NCI-H2107 (cell line): ENCODE measurements around the gene KCNQ2.

ENCODE experiments used
- DNase-seq: peaks from one replicate; lab custom pipeline; 2025; lab: John Stamatoyannopoulos, UW

Gene KCNQ2

GRCh38 chr20:63417097-63417737 lies 55.2 kb downstream of the KCNQ2 start:
- DNase-seq, result no peak

GRCh38 chr20:63416631-63417030 lies 55.8 kb downstream of the KCNQ2 start:
- no peak for DNase-seq

- no peak for DNase-seq
Observed at GRCh38 chr20:63415647-63416391, 56.6 kb downstream of the KCNQ2 start.

- no peak for DNase-seq
Observed at GRCh38 chr20:63414720-63415430, 57.6 kb downstream of the KCNQ2 start.

- no peak for DNase-seq
Observed at GRCh38 chr20:63413963-63414684, 58.3 kb downstream of the KCNQ2 start.

- no peak for DNase-seq
Observed at GRCh38 chr20:63413323-63413722, 59.1 kb downstream of the KCNQ2 start.

- no peak for DNase-seq
Observed at GRCh38 chr20:63412889-63413288, 59.6 kb downstream of the KCNQ2 start.

- no peak for DNase-seq
Observed at GRCh38 chr20:63411898-63412631, 60.4 kb downstream of the KCNQ2 start.

- DNase-seq, result no peak
Observed at GRCh38 chr20:63411151-63411897, 61.1 kb downstream of the KCNQ2 start.

GRCh38 chr20:63409834-63410435 lies 62.5 kb downstream of the KCNQ2 start:
- no peak for DNase-seq

- no peak for DNase-seq
Observed at GRCh38 chr20:63409066-63409833, 63.2 kb downstream of the KCNQ2 start.

- DNase-seq, result no peak
Observed at GRCh38 chr20:63408684-63409046, 63.8 kb downstream of the KCNQ2 start.

- DNase-seq, result no peak
Observed at GRCh38 chr20:63407928-63408683, 64.3 kb downstream of the KCNQ2 start.

- no peak for DNase-seq
Observed at GRCh38 chr20:63406617-63407245, 65.7 kb downstream of the KCNQ2 start.

GRCh38 chr20:63406011-63406410 lies 66.4 kb downstream of the KCNQ2 start:
- no peak for DNase-seq

- DNase-seq, result no peak
Observed at GRCh38 chr20:63405102-63405730, 67.2 kb downstream of the KCNQ2 start.

- DNase-seq, result peak; percentile 40
Observed at GRCh38 chr20:63404129-63405085, 68.0 kb downstream of the KCNQ2 start.
